K562 (cell line): ENCODE results near the gene TANC1. TPM values are rescaled to one million over a fixed set of nuclear protein-coding genes. Genes with fewer than 3 reads are reported as not detected.

Source experiments
- ATAC-seq: fragments of 200-7000 bp; cut with Tn5 transposase; 3 replicates; pipeline ENCODE4 v1.9.1; 2020; ENCODE audit warnings: moderate library complexity
- BruUV-seq: library from RNA; stranded (reverse); fragments of 400-500 nt; replicated peaks from 2 replicates; lab custom pipeline; 2021; lab: Mats Ljungman, UMichigan
- CTCF ChIA-PET: fragments of 300-600 bp; formaldehyde crosslinking; extraction: SDS; loops from one replicate; lab custom pipeline; 2021; ENCODE audit warnings: low intra/inter-chr PET ratio; lab: Yijun Ruan, JAX
- POLR2A ChIA-PET: fragments of 300-600, 350-650 bp; sonication (Branson Sonifier 250); formaldehyde crosslinking; extraction: SDS; loops from one replicate; lab custom pipeline; 2021; ENCODE audit warnings: antibody characterized with exemption, inconsistent platforms; lab: Yijun Ruan, JAX
- DNase-seq, 4 experiments: peaks; one replicate each; pipeline versions ENCODE4 v3.0.0 to v3.0.0-alpha.2; 2011 to 2018; ENCODE audit warnings: low spot score in 3 of 4, mixed read lengths in 3 of 4; ENCODE audit errors: extremely low read depth in 1 of 4
- FAIRE-seq: peaks from 2 replicates; lab custom pipeline; 2011; peaks lifted over from hg19 to GRCh38; lab: Jason Lieb, UNC
- H2AFZ ChIP-seq: 2 replicates; pipeline ENCODE4 v1.6.0; 2011; ENCODE audit warnings: low read depth, low read length, control low read depth, inconsistent platforms
- H3K27ac ChIP-seq: fragments of 200-600 bp; 3 replicates; pipeline ENCODE4 v1.8.0; 2011; ENCODE audit warnings: low read depth, mild to moderate bottlenecking, control low read depth, inconsistent platforms, low read length, moderate library complexity, mixed read lengths; ENCODE audit errors: extremely low read depth
- H3K27me3 ChIP-seq, 2 experiments: fragments of 300-600 bp in 1 of 2; 2 replicates in 1 of 2; 3 replicates in 1 of 2; pipeline versions ENCODE4 v1.6.0 to v1.8.0; 2011; ENCODE audit warnings: inconsistent platforms in 2 of 2, low read length in 2 of 2, mild to moderate bottlenecking in 1 of 2, mixed read lengths in 1 of 2, moderate library complexity in 1 of 2; ENCODE audit not compliant: control insufficient read depth in 2 of 2, insufficient read depth in 2 of 2
- H3K36me3 ChIP-seq: fragments of 300-600 bp; 3 replicates; pipeline ENCODE4 v1.8.0; 2011; ENCODE audit warnings: mild to moderate bottlenecking, low read length, inconsistent platforms; ENCODE audit not compliant: control insufficient read depth, insufficient read depth
- H3K4me1 ChIP-seq, 2 experiments: fragments of 200-600 bp in 1 of 2; replicated peaks in 1 of 2; 2 replicates in 1 of 2; 3 replicates in 1 of 2; pipeline versions ENCODE4 v1.5.1 to v1.8.0; 2011; ENCODE audit warnings: inconsistent platforms in 2 of 2, low read length in 2 of 2, mild to moderate bottlenecking in 1 of 2, mixed read lengths in 1 of 2, moderate library complexity in 1 of 2; ENCODE audit not compliant: control insufficient read depth in 2 of 2, insufficient read depth in 2 of 2
- H3K4me2 ChIP-seq: 2 replicates; pipeline ENCODE4 v1.6.1; 2011; ENCODE audit warnings: low read length, control low read depth, inconsistent platforms, mixed read lengths; ENCODE audit not compliant: insufficient read depth
- H3K4me3 ChIP-seq: fragments of 200-600 bp; sonication (generic), shearing (Covaris generic); 2 replicates; pipeline ENCODE4 v1.5.1; 2016; ENCODE audit warnings: control low read depth, inconsistent platforms
- H3K79me2 ChIP-seq: fragments of 200-600 bp; 3 replicates; pipeline ENCODE4 v1.8.0; 2011; ENCODE audit warnings: low read length, inconsistent platforms; ENCODE audit not compliant: control insufficient read depth, insufficient read depth
- H3K9ac ChIP-seq, 2 experiments: 2 replicates each; pipeline versions ENCODE4 v1.6.0 to v1.6.1; 2011; ENCODE audit warnings: low read depth in 2 of 2, low read length in 2 of 2, control low read depth in 1 of 2, inconsistent platforms in 1 of 2, mild to moderate bottlenecking in 1 of 2, mixed read lengths in 1 of 2; ENCODE audit not compliant: insufficient read depth in 1 of 2
- H3K9me1 ChIP-seq: one replicate; pipeline ENCODE4 v1.6.0; 2011; ENCODE audit warnings: inconsistent platforms, mild to moderate bottlenecking, low read length, moderate library complexity; ENCODE audit not compliant: control insufficient read depth, insufficient read depth
- H3K9me3 ChIP-seq: replicated peaks from 2 replicates; pipeline ENCODE4 v1.5.1; 2011; ENCODE audit warnings: low read depth, low read length, inconsistent platforms; ENCODE audit not compliant: control insufficient read depth, insufficient read depth
- H4K20me1 ChIP-seq: replicated peaks from 2 replicates; pipeline ENCODE4 v1.6.1; 2011; ENCODE audit warnings: low read length, inconsistent platforms, mixed read lengths; ENCODE audit not compliant: control insufficient read depth, insufficient read depth
- BMI1 ChIP-seq: fragments of 150-350 bp; IDR thresholded peaks from 2 replicates; pipeline ENCODE4 v1.6.1; 2014; ENCODE audit warnings: low read length
- EHMT2 ChIP-seq: fragments of 450-650 bp; IDR thresholded peaks from 2 replicates; pipeline ENCODE4 v1.6.1; 2018; ENCODE audit warnings: antibody characterized with exemption
- ETV5 ChIP-seq: sonication (generic); formaldehyde crosslinking; IDR thresholded peaks from 2 replicates; pipeline ENCODE4 v1.4.0; 2020; ENCODE audit warnings: low read depth, mild to moderate bottlenecking, missing genetic modification reagents
- EZH2 ChIP-seq: IDR thresholded peaks from 2 replicates; pipeline ENCODE4 v1.6.1; 2012; ENCODE audit warnings: low read depth, mild to moderate bottlenecking, inconsistent platforms, low read length, borderline replicate concordance
- MYNN ChIP-seq, 2 experiments: sonication (generic); formaldehyde crosslinking in 1 of 2; IDR thresholded peaks; 2 replicates each; pipeline versions ENCODE4 v1.5.0 to v1.6.1; 2016 to 2020; ENCODE audit warnings: antibody characterized with exemption in 1 of 2, missing genetic modification reagents in 1 of 2
- NCOA4 ChIP-seq: fragments of 450-650 bp; IDR thresholded peaks from 2 replicates; pipeline ENCODE4 v1.6.1; 2018; ENCODE audit warnings: mild to moderate bottlenecking; ENCODE audit not compliant: partially characterized antibody
- ZNF212 ChIP-seq: fragments of 450-650 bp; formaldehyde crosslinking; IDR thresholded peaks from 2 replicates; pipeline ENCODE4 v1.4.0; 2020; ENCODE audit warnings: mild to moderate bottlenecking
- ZNF431 ChIP-seq: sonication (generic); formaldehyde crosslinking; IDR thresholded peaks from 2 replicates; pipeline ENCODE4 v1.8.0; 2022; ENCODE audit warnings: mild to moderate bottlenecking, missing genetic modification reagents
- WGBS: fragments of 100-300 bp; shearing (Covaris generic); methylation state at CpG from one replicate; pipeline ENCODE4 v1.1.6; 2016; ENCODE audit warnings: low coverage, mixed read lengths; ENCODE audit not compliant: insufficient coverage; ENCODE audit errors: missing lambda C conversion rate; 5-methylcytosine and 5-hydroxymethylcytosine counted together
- in situ Hi-C: fragments of 300-500 bp; cut with MboI; formaldehyde crosslinking; loops from 4 replicates; pipeline ENCODE4 v1.15.0; 2018; ENCODE audit warnings: inconsistent platforms, mixed read lengths
- intact Hi-C: fragments of 100-400 bp; cut with micrococcal nuclease; formaldehyde crosslinking; loops from 2 replicates; pipeline ENCODE4 v1.14.2; 2022
- polyA plus RNA-seq, 8 experiments: library from polyadenylated mRNA; depleted of rRNA in 4 of 8; stranded (reverse) in 5 of 8; unstranded in 3 of 8; fragments of >200 nt; fragmentation: Nextera tagmentation in 2 of 8; fragmentation: Illumina TruSeq in 1 of 8; extraction: Ambion mirVana in 2 of 8; extraction: Trizol in 1 of 8; gene quantifications; 2 replicates each; pipeline versions ENCODE4 v1.2.1 to v1.2.3, GENCODE V29; 2011 to 2014; ENCODE audit warnings: inconsistent platforms in 1 of 8, missing spikeins in 1 of 8
- total RNA-seq, 7 experiments: library from RNA; depleted of rRNA in 6 of 7; stranded (reverse); fragments of >200 nt in 6 of 7; fragmentation: Illumina TruSeq in 2 of 7; extraction: Trizol in 2 of 7; gene quantifications; 2 replicates each; pipeline versions ENCODE4 v1.2.1 to v1.2.3, GENCODE V29; 2011 to 2021; ENCODE audit warnings: low replicate concordance in 1 of 7
- TF ChIP-seq, protein P1 (sequence below): sonication (generic); formaldehyde crosslinking; IDR thresholded peaks from 2 replicates; pipeline ENCODE4 v1.8.0; 2022; ENCODE audit warnings: mild to moderate bottlenecking, missing genetic modification reagents, borderline replicate concordance
- TF ChIP-seq, protein P2 (sequence below): fragments of 450-650 bp; IDR thresholded peaks from 2 replicates; pipeline ENCODE4 v1.6.1; 2017; ENCODE audit warnings: mild to moderate bottlenecking, moderate library complexity
- TF ChIP-seq, protein P3 (sequence below): fragments of 450-650 bp; formaldehyde crosslinking; IDR thresholded peaks from 2 replicates; pipeline ENCODE4 v1.4.0; 2022; ENCODE audit warnings: mild to moderate bottlenecking, moderate library complexity

The TANC1 gene
- total and polyA plus RNA-seq, 9 of the 15 experiments (the other 6 are each of a cell fraction or from before 2014, with no cell fraction given), result under 0.01 to 0.20 (median 0.07) TPM; not detected in 1

DNA sequence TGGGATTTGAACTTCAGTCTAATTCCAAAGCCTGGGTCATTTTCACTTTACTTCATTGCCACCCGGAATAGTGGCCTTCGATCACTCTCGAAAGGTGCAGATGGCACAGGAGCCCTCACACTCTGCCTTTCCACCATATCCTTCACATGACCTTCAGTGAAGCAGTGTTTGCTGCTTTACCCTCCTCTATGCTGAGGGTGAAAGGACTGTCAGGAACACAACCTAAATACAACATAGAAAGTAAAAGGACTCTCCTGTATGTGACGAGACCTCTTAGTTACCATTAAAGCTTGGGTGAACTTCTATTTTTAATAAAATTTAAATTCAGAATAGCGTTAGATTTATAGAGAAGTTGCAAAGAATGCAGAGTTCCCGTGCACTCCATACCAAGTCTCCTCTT is 148.5 kb downstream of the TANC1 start:
- TF ChIP-seq MYNN (IDR thresholded peaks at IDR 0.05), result no peak
- no peak for TF ChIP-seq MYNN (CRISPR knock-in tag; IDR thresholded peaks at IDR 0.05)
- TF ChIP-seq ZNF212, result no peak
- no peak for TF ChIP-seq NCOA4
- TF ChIP-seq ETV5 (CRISPR knock-in tag), result no peak
- no peak for TF ChIP-seq ZNF431 (CRISPR knock-in tag)
- Histone ChIP-seq H3K27me3 (peaks cover 3 to 6% of the 10 kb centered on the region in 2 experiments; a peak in 4 of 5 replicates), H3K79me2 (no peaks in the 10 kb centered on the region), H3K9ac (no peak overlapping the region), H3K9me3 (no peaks in the 10 kb centered on the region), H3K4me1 (peaks cover 5 to 9% of the 10 kb centered on the region in 2 experiments; a peak in 4 of 5 replicates), H2AFZ (no peak overlapping the region), H3K4me2 (no peak overlapping the region), H3K36me3 (no peaks in the 10 kb centered on the region), H4K20me1 (no peaks in the 10 kb centered on the region), H3K9me1 (no peaks in the 10 kb centered on the region), H3K4me3 (no peak overlapping the region), H3K27ac (no peak overlapping the region)
- ChIA-PET CTCF (interaction anchor here (3.7 kb wide), 1 partner anchor 82 kb away, joined by 33 read pairs; no protein-coding TSS in a partner anchor), POLR2A (no interaction called here)
- intact Hi-C loops (loop anchor here (10.0 kb wide), 1 partner anchor 1082 kb away; no protein-coding TSS in a partner anchor), in situ Hi-C loops (no loop called here)
- no peak for DNase-seq
- BruUV-seq, result no TSS peak
- no peak for FAIRE-seq
- ATAC-seq, result no peak
- WGBS, result 13% methylated on average over 6 of the region's 6 CpGs

DNA sequence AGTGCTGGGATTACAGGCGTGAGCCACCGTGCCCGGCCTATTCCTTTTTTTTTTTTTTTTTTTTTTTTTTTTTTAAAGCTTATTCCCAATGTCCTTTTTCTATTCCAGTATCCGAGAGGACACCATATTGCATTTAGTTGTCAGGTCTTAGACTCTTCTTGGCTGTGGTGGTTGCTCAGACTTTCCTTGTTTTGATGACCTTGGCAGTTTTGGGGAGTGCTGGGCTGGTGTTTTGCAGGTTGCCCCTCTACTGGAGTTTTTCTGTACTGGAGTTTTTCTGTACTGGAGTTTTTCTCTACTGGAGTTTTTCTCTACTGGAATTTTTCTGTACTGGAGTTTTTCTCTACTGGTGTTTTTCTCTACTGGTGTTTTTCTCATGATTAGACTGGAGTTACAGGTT is 149.2 kb downstream of the TANC1 start:
- H3K36me3 ChIP-seq, result no peaks in the 10 kb centered on the region
- CTCF ChIA-PET, result interaction anchor here (2.4 to 3.7 kb wide), 2 partner anchors 82 to 216 kb away, joined by 20 to 33 read pairs; no protein-coding TSS in a partner anchor
- DNase-seq, result no peak
- in situ Hi-C loops, result no loop called here
- peaks cover 5 to 9% of the 10 kb centered on the region in 2 experiments; a peak in 4 of 5 replicates for H3K4me1 ChIP-seq
- ATAC-seq, result no peak
- POLR2A ChIA-PET, result interaction anchor here (1.4 kb wide), 1 partner anchor 18 kb away, joined by 5 read pairs; no protein-coding TSS in a partner anchor
- H2AFZ ChIP-seq, result no peak overlapping the region
- no peak for FAIRE-seq
- no peaks in the 10 kb centered on the region for H3K9me3 ChIP-seq
- H3K27me3 ChIP-seq, result peaks cover 3 to 6% of the 10 kb centered on the region in 2 experiments; a peak in 4 of 5 replicates
- no TSS peak for BruUV-seq
- 0% methylated on average over 1 of the region's 4 CpGs for WGBS
- no peaks in the 10 kb centered on the region for H3K9me1 ChIP-seq
- H4K20me1 ChIP-seq, result no peaks in the 10 kb centered on the region
- H3K27ac ChIP-seq, result no peak overlapping the region
- H3K79me2 ChIP-seq, result no peaks in the 10 kb centered on the region
- intact Hi-C loops, result loop anchor here (1.0 to 10.0 kb wide), 4 partner anchors 67 to 1083 kb away; no protein-coding TSS in a partner anchor
- H3K9ac ChIP-seq, result no peak overlapping the region
- H3K4me2 ChIP-seq, result no peak overlapping the region
- H3K4me3 ChIP-seq, result no peak overlapping the region
- TF ChIP-seq, protein P1, sequence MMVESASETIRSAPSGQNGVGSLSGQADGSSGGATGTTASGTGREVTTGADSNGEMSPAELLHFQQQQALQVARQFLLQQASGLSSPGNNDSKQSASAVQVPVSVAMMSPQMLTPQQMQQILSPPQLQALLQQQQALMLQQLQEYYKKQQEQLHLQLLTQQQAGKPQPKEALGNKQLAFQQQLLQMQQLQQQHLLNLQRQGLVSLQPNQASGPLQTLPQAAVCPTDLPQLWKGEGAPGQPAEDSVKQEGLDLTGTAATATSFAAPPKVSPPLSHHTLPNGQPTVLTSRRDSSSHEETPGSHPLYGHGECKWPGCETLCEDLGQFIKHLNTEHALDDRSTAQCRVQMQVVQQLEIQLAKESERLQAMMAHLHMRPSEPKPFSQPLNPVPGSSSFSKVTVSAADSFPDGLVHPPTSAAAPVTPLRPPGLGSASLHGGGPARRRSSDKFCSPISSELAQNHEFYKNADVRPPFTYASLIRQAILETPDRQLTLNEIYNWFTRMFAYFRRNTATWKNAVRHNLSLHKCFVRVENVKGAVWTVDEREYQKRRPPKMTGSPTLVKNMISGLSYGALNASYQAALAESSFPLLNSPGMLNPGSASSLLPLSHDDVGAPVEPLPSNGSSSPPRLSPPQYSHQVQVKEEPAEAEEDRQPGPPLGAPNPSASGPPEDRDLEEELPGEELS (CRISPR knock-in tag), result no peak
- TF ChIP-seq, protein P2, sequence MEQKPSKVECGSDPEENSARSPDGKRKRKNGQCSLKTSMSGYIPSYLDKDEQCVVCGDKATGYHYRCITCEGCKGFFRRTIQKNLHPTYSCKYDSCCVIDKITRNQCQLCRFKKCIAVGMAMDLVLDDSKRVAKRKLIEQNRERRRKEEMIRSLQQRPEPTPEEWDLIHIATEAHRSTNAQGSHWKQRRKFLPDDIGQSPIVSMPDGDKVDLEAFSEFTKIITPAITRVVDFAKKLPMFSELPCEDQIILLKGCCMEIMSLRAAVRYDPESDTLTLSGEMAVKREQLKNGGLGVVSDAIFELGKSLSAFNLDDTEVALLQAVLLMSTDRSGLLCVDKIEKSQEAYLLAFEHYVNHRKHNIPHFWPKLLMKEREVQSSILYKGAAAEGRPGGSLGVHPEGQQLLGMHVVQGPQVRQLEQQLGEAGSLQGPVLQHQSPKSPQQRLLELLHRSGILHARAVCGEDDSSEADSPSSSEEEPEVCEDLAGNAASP, result no peak
- no peak for TF ChIP-seq EZH2
- TF ChIP-seq, protein P3, sequence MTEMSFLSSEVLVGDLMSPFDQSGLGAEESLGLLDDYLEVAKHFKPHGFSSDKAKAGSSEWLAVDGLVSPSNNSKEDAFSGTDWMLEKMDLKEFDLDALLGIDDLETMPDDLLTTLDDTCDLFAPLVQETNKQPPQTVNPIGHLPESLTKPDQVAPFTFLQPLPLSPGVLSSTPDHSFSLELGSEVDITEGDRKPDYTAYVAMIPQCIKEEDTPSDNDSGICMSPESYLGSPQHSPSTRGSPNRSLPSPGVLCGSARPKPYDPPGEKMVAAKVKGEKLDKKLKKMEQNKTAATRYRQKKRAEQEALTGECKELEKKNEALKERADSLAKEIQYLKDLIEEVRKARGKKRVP, result no peak
- no peak for TF ChIP-seq EHMT2
- no peak for TF ChIP-seq BMI1
